Measurements from ENCODE around the gene TARDBP.

The TARDBP gene

GRCh38 chr1:11019971-11020370, 7.5 kb downstream of the TARDBP start:
- Histone ChIP-seq H3K4me3 (no peak overlapping the region), H3K36me3 (ENCODE audit: insufficient read depth, low read length) (peaks cover 93% of the 10 kb centered on the region), H3K9ac (ENCODE audit: insufficient read length) (no peak overlapping the region), H3K27ac (no peak overlapping the region), H3K9me3 (ENCODE audit: low read depth, low read length) (no peaks in the 10 kb centered on the region)
- TF ChIP-seq FOXP2 (optimal IDR thresholded peaks at IDR 0.05; ENCODE audit: control extremely low read depth, extremely low read length, insufficient read depth) (no peak), EZH2 (IDR thresholded peaks at IDR 0.05) (no peak), POLR2AphosphoS5 (IDR thresholded peaks at IDR 0.05; ENCODE audit: borderline replicate concordance, low read depth, low read length) (no peak)
- DNase-seq (ENCODE audit: low read depth, low spot score): no peak

- no peaks in the 10 kb centered on the region for H3K9me3 ChIP-seq (ENCODE audit: low read depth, low read length)
- H3K4me3 ChIP-seq: no peak overlapping the region
- TF ChIP-seq FOXP2 (optimal IDR thresholded peaks at IDR 0.05; ENCODE audit: control extremely low read depth, extremely low read length, insufficient read depth) (no peak), EZH2 (IDR thresholded peaks at IDR 0.05) (no peak), POLR2AphosphoS5 (IDR thresholded peaks at IDR 0.05; ENCODE audit: borderline replicate concordance, low read depth, low read length) (no peak)
- no peak for DNase-seq (ENCODE audit: low read depth, low spot score)
- H3K27ac ChIP-seq: no peak overlapping the region
- H3K9ac ChIP-seq (ENCODE audit: insufficient read length): no peak overlapping the region
- H3K36me3 ChIP-seq (ENCODE audit: insufficient read depth, low read length): peaks cover 91% of the 10 kb centered on the region
Observed at GRCh38 chr1:11023201-11023600, 10.7 kb downstream of the TARDBP start.

- no peak overlapping the region for H3K4me3 ChIP-seq
- peaks cover 80% of the 10 kb centered on the region for H3K36me3 ChIP-seq (ENCODE audit: insufficient read depth, low read length)
- TF ChIP-seq EZH2 (IDR thresholded peaks at IDR 0.05): no peak
- DNase-seq (ENCODE audit: low read depth, low spot score): no peak
- H3K9ac ChIP-seq (ENCODE audit: insufficient read length): no peak overlapping the region
- H3K9me3 ChIP-seq (ENCODE audit: low read depth, low read length): no peaks in the 10 kb centered on the region
- peak overlapping the region; percentile 22 for H3K27ac ChIP-seq
Observed at GRCh38 chr1:11024154-11024873, 11.9 kb downstream of the TARDBP start.

GRCh38 chr1:11024874-11025203, 12.4 kb downstream of the TARDBP start:
- Histone ChIP-seq H3K36me3 (ENCODE audit: insufficient read depth, low read length) (peaks cover 75% of the 10 kb centered on the region), H3K4me3 (no peak overlapping the region), H3K9ac (ENCODE audit: insufficient read length) (no peak overlapping the region), H3K9me3 (ENCODE audit: low read depth, low read length) (no peaks in the 10 kb centered on the region), H3K27ac (peak overlapping the region; percentile 22)
- DNase-seq (ENCODE audit: low read depth, low spot score): no peak
- TF ChIP-seq FOXP2 (optimal IDR thresholded peaks at IDR 0.05; ENCODE audit: control extremely low read depth, extremely low read length, insufficient read depth) (no peak), EZH2 (IDR thresholded peaks at IDR 0.05) (no peak), POLR2AphosphoS5 (IDR thresholded peaks at IDR 0.05; ENCODE audit: borderline replicate concordance, low read depth, low read length) (no peak)

- Histone ChIP-seq H3K4me3 (no peak overlapping the region), H3K27ac (no peak overlapping the region), H3K9ac (ENCODE audit: insufficient read length) (no peak overlapping the region), H3K36me3 (ENCODE audit: insufficient read depth, low read length) (peaks cover 67% of the 10 kb centered on the region), H3K9me3 (ENCODE audit: low read depth, low read length) (no peaks in the 10 kb centered on the region)
- no peak for DNase-seq (ENCODE audit: low read depth, low spot score)
- no peak for TF ChIP-seq POLR2AphosphoS5 (IDR thresholded peaks at IDR 0.05; ENCODE audit: borderline replicate concordance, low read depth, low read length)
- TF ChIP-seq FOXP2 (optimal IDR thresholded peaks at IDR 0.05; ENCODE audit: control extremely low read depth, extremely low read length, insufficient read depth): no peak
- TF ChIP-seq EZH2 (IDR thresholded peaks at IDR 0.05): no peak
Observed at GRCh38 chr1:11025618-11026017, 13.2 kb downstream of the TARDBP start.

- Histone ChIP-seq H3K4me3 (no peak overlapping the region), H3K9ac (ENCODE audit: insufficient read length) (no peak overlapping the region), H3K27ac (no peak overlapping the region), H3K9me3 (ENCODE audit: low read depth, low read length) (no peaks in the 10 kb centered on the region), H3K36me3 (ENCODE audit: insufficient read depth, low read length) (peaks cover 63% of the 10 kb centered on the region)
- DNase-seq (ENCODE audit: low read depth, low spot score): no peak
- no peak for TF ChIP-seq POLR2AphosphoS5 (IDR thresholded peaks at IDR 0.05; ENCODE audit: borderline replicate concordance, low read depth, low read length)
- TF ChIP-seq FOXP2 (optimal IDR thresholded peaks at IDR 0.05; ENCODE audit: control extremely low read depth, extremely low read length, insufficient read depth): no peak
- no peak for TF ChIP-seq EZH2 (IDR thresholded peaks at IDR 0.05)
Observed at GRCh38 chr1:11026052-11026451, 13.6 kb downstream of the TARDBP start.

GRCh38 chr1:11026903-11027302, 14.4 kb downstream of the TARDBP start:
- DNase-seq (ENCODE audit: low read depth, low spot score): no peak
- H3K36me3 ChIP-seq (ENCODE audit: insufficient read depth, low read length): peaks cover 54% of the 10 kb centered on the region
- H3K9me3 ChIP-seq (ENCODE audit: low read depth, low read length): no peaks in the 10 kb centered on the region
- H3K4me3 ChIP-seq: no peak overlapping the region
- no peak for TF ChIP-seq FOXP2 (optimal IDR thresholded peaks at IDR 0.05; ENCODE audit: control extremely low read depth, extremely low read length, insufficient read depth)
- TF ChIP-seq POLR2AphosphoS5 (IDR thresholded peaks at IDR 0.05; ENCODE audit: borderline replicate concordance, low read depth, low read length): peak; percentile 11; the same call in 1 of the 2 replicates
- H3K9ac ChIP-seq (ENCODE audit: insufficient read length): no peak overlapping the region
- H3K27ac ChIP-seq: no peak overlapping the region

GRCh38 chr1:11027316-11027715, 14.9 kb downstream of the TARDBP start:
- TF ChIP-seq EZH2 (IDR thresholded peaks at IDR 0.05) (no peak), FOXP2 (optimal IDR thresholded peaks at IDR 0.05; ENCODE audit: control extremely low read depth, extremely low read length, insufficient read depth) (no peak), POLR2AphosphoS5 (IDR thresholded peaks at IDR 0.05; ENCODE audit: borderline replicate concordance, low read depth, low read length) (no peak)
- H3K9me3 ChIP-seq (ENCODE audit: low read depth, low read length): no peaks in the 10 kb centered on the region
- no peak overlapping the region for H3K9ac ChIP-seq (ENCODE audit: insufficient read length)
- H3K36me3 ChIP-seq (ENCODE audit: insufficient read depth, low read length): peaks cover 50% of the 10 kb centered on the region
- no peak for DNase-seq (ENCODE audit: low read depth, low spot score)
- no peak overlapping the region for H3K4me3 ChIP-seq
- no peak overlapping the region for H3K27ac ChIP-seq

- DNase-seq (ENCODE audit: low read depth, low spot score): no peak
- no peak overlapping the region for H3K4me3 ChIP-seq
- peaks cover 44% of the 10 kb centered on the region for H3K36me3 ChIP-seq (ENCODE audit: insufficient read depth, low read length)
- no peak overlapping the region for H3K9ac ChIP-seq (ENCODE audit: insufficient read length)
- no peaks in the 10 kb centered on the region for H3K9me3 ChIP-seq (ENCODE audit: low read depth, low read length)
- H3K27ac ChIP-seq: no peak overlapping the region
- no peak for TF ChIP-seq POLR2AphosphoS5 (IDR thresholded peaks at IDR 0.05; ENCODE audit: borderline replicate concordance, low read depth, low read length)
- TF ChIP-seq EZH2 (IDR thresholded peaks at IDR 0.05): no peak
- TF ChIP-seq FOXP2 (optimal IDR thresholded peaks at IDR 0.05; ENCODE audit: control extremely low read depth, extremely low read length, insufficient read depth): no peak
Observed at GRCh38 chr1:11028018-11028417, 15.6 kb downstream of the TARDBP start.

All from SK-N-MC (cell line).